K562 (cell line): ENCODE measurements around the gene SNX1. TPM values are rescaled to one million over a fixed set of nuclear protein-coding genes. Genes with fewer than 3 reads are reported as not detected.
A peak's percentile ranks its signal among the peaks of the same experiment; 100 is the strongest.
"Not testable (repeated sequence)": the region's sequence is repeated elsewhere in the genome, so short reads cannot be mapped to it uniquely, and the experiment has no call there.

Source experiments
- ATAC-seq: fragments of 200-7000 bp; cut with Tn5 transposase; 3 replicates; pipeline ENCODE4 v1.9.1; 2020; ENCODE audit warnings: moderate library complexity
- BruUV-seq: library from RNA; stranded (reverse); fragments of 400-500 nt; replicated peaks from 2 replicates; lab custom pipeline; 2021; lab: Mats Ljungman, UMichigan
- CTCF ChIA-PET: fragments of 300-600 bp; formaldehyde crosslinking; extraction: SDS; loops from one replicate; lab custom pipeline; 2021; ENCODE audit warnings: low intra/inter-chr PET ratio; lab: Yijun Ruan, JAX
- POLR2A ChIA-PET: fragments of 300-600, 350-650 bp; sonication (Branson Sonifier 250); formaldehyde crosslinking; extraction: SDS; loops from one replicate; lab custom pipeline; 2021; ENCODE audit warnings: antibody characterized with exemption, inconsistent platforms; lab: Yijun Ruan, JAX
- DNase-seq, 4 experiments: peaks; one replicate each; pipeline versions ENCODE4 v3.0.0 to v3.0.0-alpha.2; 2011 to 2018; ENCODE audit warnings: low spot score in 3 of 4, mixed read lengths in 3 of 4; ENCODE audit errors: extremely low read depth in 1 of 4
- FAIRE-seq: peaks from 2 replicates; lab custom pipeline; 2011; peaks lifted over from hg19 to GRCh38; lab: Jason Lieb, UNC
- H2AFZ ChIP-seq: 2 replicates; pipeline ENCODE4 v1.6.0; 2011; ENCODE audit warnings: low read depth, low read length, control low read depth, inconsistent platforms
- H3K27ac ChIP-seq: fragments of 200-600 bp; 3 replicates; pipeline ENCODE4 v1.8.0; 2011; ENCODE audit warnings: low read depth, mild to moderate bottlenecking, control low read depth, inconsistent platforms, low read length, moderate library complexity, mixed read lengths; ENCODE audit errors: extremely low read depth
- H3K27me3 ChIP-seq, 2 experiments: fragments of 300-600 bp in 1 of 2; 2 replicates in 1 of 2; 3 replicates in 1 of 2; pipeline versions ENCODE4 v1.6.0 to v1.8.0; 2011; ENCODE audit warnings: inconsistent platforms in 2 of 2, low read length in 2 of 2, mild to moderate bottlenecking in 1 of 2, mixed read lengths in 1 of 2, moderate library complexity in 1 of 2; ENCODE audit not compliant: control insufficient read depth in 2 of 2, insufficient read depth in 2 of 2
- H3K36me3 ChIP-seq: fragments of 300-600 bp; 3 replicates; pipeline ENCODE4 v1.8.0; 2011; ENCODE audit warnings: mild to moderate bottlenecking, low read length, inconsistent platforms; ENCODE audit not compliant: control insufficient read depth, insufficient read depth
- H3K4me1 ChIP-seq, 2 experiments: fragments of 200-600 bp in 1 of 2; replicated peaks in 1 of 2; 2 replicates in 1 of 2; 3 replicates in 1 of 2; pipeline versions ENCODE4 v1.5.1 to v1.8.0; 2011; ENCODE audit warnings: inconsistent platforms in 2 of 2, low read length in 2 of 2, mild to moderate bottlenecking in 1 of 2, mixed read lengths in 1 of 2, moderate library complexity in 1 of 2; ENCODE audit not compliant: control insufficient read depth in 2 of 2, insufficient read depth in 2 of 2
- H3K4me2 ChIP-seq: 2 replicates; pipeline ENCODE4 v1.6.1; 2011; ENCODE audit warnings: low read length, control low read depth, inconsistent platforms, mixed read lengths; ENCODE audit not compliant: insufficient read depth
- H3K4me3 ChIP-seq: fragments of 200-600 bp; sonication (generic), shearing (Covaris generic); 2 replicates; pipeline ENCODE4 v1.5.1; 2016; ENCODE audit warnings: control low read depth, inconsistent platforms
- H3K79me2 ChIP-seq: fragments of 200-600 bp; 3 replicates; pipeline ENCODE4 v1.8.0; 2011; ENCODE audit warnings: low read length, inconsistent platforms; ENCODE audit not compliant: control insufficient read depth, insufficient read depth
- H3K9ac ChIP-seq, 2 experiments: 2 replicates each; pipeline versions ENCODE4 v1.6.0 to v1.6.1; 2011; ENCODE audit warnings: low read depth in 2 of 2, low read length in 2 of 2, control low read depth in 1 of 2, inconsistent platforms in 1 of 2, mild to moderate bottlenecking in 1 of 2, mixed read lengths in 1 of 2; ENCODE audit not compliant: insufficient read depth in 1 of 2
- H3K9me1 ChIP-seq: one replicate; pipeline ENCODE4 v1.6.0; 2011; ENCODE audit warnings: inconsistent platforms, mild to moderate bottlenecking, low read length, moderate library complexity; ENCODE audit not compliant: control insufficient read depth, insufficient read depth
- H3K9me3 ChIP-seq: replicated peaks from 2 replicates; pipeline ENCODE4 v1.5.1; 2011; ENCODE audit warnings: low read depth, low read length, inconsistent platforms; ENCODE audit not compliant: control insufficient read depth, insufficient read depth
- H4K20me1 ChIP-seq: replicated peaks from 2 replicates; pipeline ENCODE4 v1.6.1; 2011; ENCODE audit warnings: low read length, inconsistent platforms, mixed read lengths; ENCODE audit not compliant: control insufficient read depth, insufficient read depth
- ARHGAP35 ChIP-seq: fragments of 450-650 bp; IDR thresholded peaks from 2 replicates; pipeline ENCODE4 v1.6.1; 2018; ENCODE audit not compliant: partially characterized antibody
- EP400 ChIP-seq: fragments of 450-650 bp; IDR thresholded peaks from 2 replicates; pipeline ENCODE4 v1.6.1; 2017; ENCODE audit warnings: antibody characterized with exemption, mild to moderate bottlenecking, moderate library complexity
- KAT7 ChIP-seq: sonication (generic); formaldehyde crosslinking; IDR thresholded peaks from 2 replicates; pipeline ENCODE4 v1.8.0; 2022; ENCODE audit warnings: missing genetic modification reagents, mild to moderate bottlenecking, borderline replicate concordance
- TAF15 ChIP-seq: fragments of 200-400 bp; formaldehyde crosslinking; IDR thresholded peaks from 2 replicates; pipeline ENCODE4 v1.6.1; 2017; ENCODE audit warnings: mild to moderate bottlenecking, low read depth, low read length, moderate library complexity
- TOE1 ChIP-seq, 2 experiments: fragments of 450-650 bp in 1 of 2; sonication (generic) in 1 of 2; formaldehyde crosslinking in 1 of 2; IDR thresholded peaks; 2 replicates each; pipeline versions ENCODE4 v1.7.1 to v1.8.0; 2016 to 2022; ENCODE audit warnings: borderline replicate concordance in 2 of 2, mild to moderate bottlenecking in 2 of 2, antibody characterized with exemption in 1 of 2, inconsistent platforms in 1 of 2, low read depth in 1 of 2, missing genetic modification reagents in 1 of 2, moderate library complexity in 1 of 2
- WHSC1 ChIP-seq: IDR thresholded peaks from one replicate; pipeline ENCODE4 v1.6.1; 2012; ENCODE audit warnings: low read length, control low read depth, inconsistent platforms
- ZNF699 ChIP-seq: fragments of 250-450 bp; sonication (Bioruptor Pico); IDR thresholded peaks from 2 replicates; pipeline ENCODE4 v1.8.0; 2021; ENCODE audit warnings: mild to moderate bottlenecking, moderate library complexity; ENCODE audit not compliant: insufficient replicate concordance
- WGBS: fragments of 100-300 bp; shearing (Covaris generic); methylation state at CpG from one replicate; pipeline ENCODE4 v1.1.6; 2016; ENCODE audit warnings: low coverage, mixed read lengths; ENCODE audit not compliant: insufficient coverage; ENCODE audit errors: missing lambda C conversion rate; 5-methylcytosine and 5-hydroxymethylcytosine counted together
- in situ Hi-C: fragments of 300-500 bp; cut with MboI; formaldehyde crosslinking; loops from 4 replicates; pipeline ENCODE4 v1.15.0; 2018; ENCODE audit warnings: inconsistent platforms, mixed read lengths
- intact Hi-C: fragments of 100-400 bp; cut with micrococcal nuclease; formaldehyde crosslinking; loops from 2 replicates; pipeline ENCODE4 v1.14.2; 2022
- polyA plus RNA-seq, 8 experiments: library from polyadenylated mRNA; depleted of rRNA in 4 of 8; stranded (reverse) in 5 of 8; unstranded in 3 of 8; fragments of >200 nt; fragmentation: Nextera tagmentation in 2 of 8; fragmentation: Illumina TruSeq in 1 of 8; extraction: Ambion mirVana in 2 of 8; extraction: Trizol in 1 of 8; gene quantifications; 2 replicates each; pipeline versions ENCODE4 v1.2.1 to v1.2.3, GENCODE V29; 2011 to 2014; ENCODE audit warnings: inconsistent platforms in 1 of 8, missing spikeins in 1 of 8
- total RNA-seq, 7 experiments: library from RNA; depleted of rRNA in 6 of 7; stranded (reverse); fragments of >200 nt in 6 of 7; fragmentation: Illumina TruSeq in 2 of 7; extraction: Trizol in 2 of 7; gene quantifications; 2 replicates each; pipeline versions ENCODE4 v1.2.1 to v1.2.3, GENCODE V29; 2011 to 2021; ENCODE audit warnings: low replicate concordance in 1 of 7
- TF ChIP-seq, protein P1 (sequence below), 2 experiments: IDR thresholded peaks; 2 replicates each; pipeline ENCODE4 v1.6.1; 2012; ENCODE audit warnings: improper control_type of control experiment in 2 of 2, low read depth in 2 of 2, low read length in 2 of 2, borderline replicate concordance in 1 of 2
- TF ChIP-seq, protein P2 (sequence below): sonication (generic); formaldehyde crosslinking; IDR thresholded peaks from 2 replicates; pipeline ENCODE4 v1.8.1; 2023; ENCODE audit warnings: mild to moderate bottlenecking, missing genetic modification reagents

SNX1 gene
- total and polyA plus RNA-seq, 9 of the 15 experiments (the other 6 are each of a cell fraction or from before 2014, with no cell fraction given) = 11.0 to 105 (median 59.9) TPM

DNA sequence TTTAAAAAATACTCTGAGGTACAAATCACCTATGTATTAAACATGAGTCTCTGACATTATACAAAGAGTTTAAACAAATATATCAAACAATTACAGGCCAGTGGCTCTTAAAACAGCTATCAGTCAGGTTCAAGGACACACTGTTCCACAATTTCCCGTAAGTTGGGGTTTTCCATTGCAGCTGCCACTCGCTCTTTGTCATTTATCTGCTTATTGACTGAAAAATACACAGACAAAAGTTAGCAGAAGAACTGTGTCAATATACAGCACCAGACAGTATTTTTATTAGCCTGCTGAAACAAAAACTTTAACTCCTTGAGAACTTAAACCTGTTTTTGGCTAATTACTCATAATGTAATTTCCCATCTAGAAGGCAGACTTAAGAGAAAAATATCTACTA, 23.0 kb upstream of the SNX1 start:
- WGBS = 94% methylated on average over 2 of the region's 2 CpGs
- peaks cover 5% of the 10 kb centered on the region; the same call in 1 of the 2 replicates for H4K20me1 ChIP-seq
- H3K9me1 ChIP-seq = no peaks in the 10 kb centered on the region
- H3K79me2 ChIP-seq = peaks cover 14% of the 10 kb centered on the region
- no peaks in the 10 kb centered on the region for H3K27me3 ChIP-seq
- no peaks in the 10 kb centered on the region for H3K9me3 ChIP-seq
- H3K4me1 ChIP-seq = peaks cover 3 to 29% of the 10 kb centered on the region in 2 experiments; a peak in 4 of 5 replicates
- H3K4me2 ChIP-seq = no peak overlapping the region
- FAIRE-seq (no peak), DNase-seq (peak in 1 of 4 experiments; percentile 3), ATAC-seq (no peak)
- H3K9ac ChIP-seq = no peak overlapping the region
- no peak overlapping the region for H2AFZ ChIP-seq
- CTCF ChIA-PET = no interaction called here
- TF ChIP-seq, protein P1, sequence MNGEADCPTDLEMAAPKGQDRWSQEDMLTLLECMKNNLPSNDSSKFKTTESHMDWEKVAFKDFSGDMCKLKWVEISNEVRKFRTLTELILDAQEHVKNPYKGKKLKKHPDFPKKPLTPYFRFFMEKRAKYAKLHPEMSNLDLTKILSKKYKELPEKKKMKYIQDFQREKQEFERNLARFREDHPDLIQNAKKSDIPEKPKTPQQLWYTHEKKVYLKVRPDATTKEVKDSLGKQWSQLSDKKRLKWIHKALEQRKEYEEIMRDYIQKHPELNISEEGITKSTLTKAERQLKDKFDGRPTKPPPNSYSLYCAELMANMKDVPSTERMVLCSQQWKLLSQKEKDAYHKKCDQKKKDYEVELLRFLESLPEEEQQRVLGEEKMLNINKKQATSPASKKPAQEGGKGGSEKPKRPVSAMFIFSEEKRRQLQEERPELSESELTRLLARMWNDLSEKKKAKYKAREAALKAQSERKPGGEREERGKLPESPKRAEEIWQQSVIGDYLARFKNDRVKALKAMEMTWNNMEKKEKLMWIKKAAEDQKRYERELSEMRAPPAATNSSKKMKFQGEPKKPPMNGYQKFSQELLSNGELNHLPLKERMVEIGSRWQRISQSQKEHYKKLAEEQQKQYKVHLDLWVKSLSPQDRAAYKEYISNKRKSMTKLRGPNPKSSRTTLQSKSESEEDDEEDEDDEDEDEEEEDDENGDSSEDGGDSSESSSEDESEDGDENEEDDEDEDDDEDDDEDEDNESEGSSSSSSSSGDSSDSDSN (IDR thresholded peaks at IDR 0.05; ENCODE audit: borderline replicate concordance in 1 of 2, low read depth in 2 of 2, low read length in 2 of 2) = no peak
- TF ChIP-seq TOE1 (IDR thresholded peaks at IDR 0.05; ENCODE audit: borderline replicate concordance) (no peak), TOE1 (CRISPR knock-in tag; IDR thresholded peaks at IDR 0.05; ENCODE audit: borderline replicate concordance, low read depth) (no peak), TAF15 (no peak), EP400 (no peak), ARHGAP35 (no peak), KAT7 (no peak), ZNF699 (CRISPR knock-in tag) (no peak), WHSC1 (no peak)
- TF ChIP-seq, protein P2, sequence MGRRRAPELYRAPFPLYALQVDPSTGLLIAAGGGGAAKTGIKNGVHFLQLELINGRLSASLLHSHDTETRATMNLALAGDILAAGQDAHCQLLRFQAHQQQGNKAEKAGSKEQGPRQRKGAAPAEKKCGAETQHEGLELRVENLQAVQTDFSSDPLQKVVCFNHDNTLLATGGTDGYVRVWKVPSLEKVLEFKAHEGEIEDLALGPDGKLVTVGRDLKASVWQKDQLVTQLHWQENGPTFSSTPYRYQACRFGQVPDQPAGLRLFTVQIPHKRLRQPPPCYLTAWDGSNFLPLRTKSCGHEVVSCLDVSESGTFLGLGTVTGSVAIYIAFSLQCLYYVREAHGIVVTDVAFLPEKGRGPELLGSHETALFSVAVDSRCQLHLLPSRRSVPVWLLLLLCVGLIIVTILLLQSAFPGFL (CRISPR knock-in tag) = no peak
- intact Hi-C loops = no loop called here
- no peak overlapping the region for H3K4me3 ChIP-seq
- peaks cover 65% of the 10 kb centered on the region for H3K36me3 ChIP-seq
- POLR2A ChIA-PET = interaction anchor here (2.3 kb wide), 1 partner anchor 20 kb away, joined by 11 read pairs; the partner anchor contains the start of gene CIAO2A
- in situ Hi-C loops = loop anchor here (25.0 kb wide), 2 partner anchors 611 to 786 kb away; partner anchors contain the start of gene APH1B
- peak overlapping the region; percentile 2; the same call in 1 of the 3 replicates for H3K27ac ChIP-seq
- BruUV-seq = no TSS peak

DNA sequence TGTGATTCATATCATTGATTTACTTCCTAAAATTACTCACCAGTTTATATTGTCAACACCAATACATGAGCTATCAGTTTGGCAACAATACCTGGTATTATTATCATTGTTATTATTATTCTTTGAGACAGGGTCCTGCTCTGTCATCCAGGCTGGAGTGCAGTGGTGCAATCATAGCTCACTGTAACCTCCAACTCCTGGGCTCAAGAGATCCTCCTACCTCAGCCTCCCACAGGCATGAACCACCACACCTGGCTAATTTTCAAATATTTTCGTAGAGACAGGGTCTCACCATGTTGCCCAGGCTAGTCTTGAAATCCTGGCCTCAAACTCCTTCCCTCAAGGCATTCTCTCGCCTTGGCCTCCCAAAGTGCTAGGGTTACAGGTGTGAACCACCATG, 22.3 kb upstream of the SNX1 start:
- H3K9me3 ChIP-seq, H3K27ac ChIP-seq, H2AFZ ChIP-seq, FAIRE-seq, ATAC-seq, H3K27me3 ChIP-seq, H4K20me1 ChIP-seq, H3K9ac ChIP-seq, intact Hi-C loops, H3K4me2 ChIP-seq, CTCF ChIA-PET, H3K4me3 ChIP-seq, DNase-seq, BruUV-seq, POLR2A ChIA-PET, H3K9me1 ChIP-seq: not testable (repeated sequence)
- peaks cover 66% of the 10 kb centered on the region for H3K36me3 ChIP-seq
- in situ Hi-C loops = loop anchor here (25.0 kb wide), 2 partner anchors 611 to 786 kb away; partner anchors contain the start of gene APH1B
- 85% methylated on average over 2 of the region's 2 CpGs for WGBS
- peaks cover 3 to 29% of the 10 kb centered on the region in 2 experiments; a peak in 4 of 5 replicates for H3K4me1 ChIP-seq
- peaks cover 17% of the 10 kb centered on the region for H3K79me2 ChIP-seq
